ENCODE data around the gene ARHGAP10.

- TF ChIP-seq CTCF (conservative IDR thresholded peaks at IDR 0.05; ENCODE audit: low read depth, low read length) (no peak), EZH2 (IDR thresholded peaks at IDR 0.05; ENCODE audit: low read length, unreplicated experiment) (no peak), EZH2phosphoT487 (IDR thresholded peaks at IDR 0.05; ENCODE audit: borderline replicate concordance, low read length) (no peak)
These were observed 1.6 kb upstream of the ARHGAP10 start for GRCh38 chr4:147730333-147730732.
